ENCODE measurements around the gene SPATA31E1.

Gene SPATA31E1

GRCh38 chr9:87882627-87883026, at the start of gene SPATA31E1:
SPATA31E1 (plus strand) TSS chr9:87882877; CDS start chr9:87882892, 15 bp downstream.
- H3K4me3 ChIP-seq (ENCODE audit: low read depth, low read length) = no peak within 1 kb of the TSS
- no peak for DNase-seq (ENCODE audit: low read depth)
- TF ChIP-seq, protein P1, sequence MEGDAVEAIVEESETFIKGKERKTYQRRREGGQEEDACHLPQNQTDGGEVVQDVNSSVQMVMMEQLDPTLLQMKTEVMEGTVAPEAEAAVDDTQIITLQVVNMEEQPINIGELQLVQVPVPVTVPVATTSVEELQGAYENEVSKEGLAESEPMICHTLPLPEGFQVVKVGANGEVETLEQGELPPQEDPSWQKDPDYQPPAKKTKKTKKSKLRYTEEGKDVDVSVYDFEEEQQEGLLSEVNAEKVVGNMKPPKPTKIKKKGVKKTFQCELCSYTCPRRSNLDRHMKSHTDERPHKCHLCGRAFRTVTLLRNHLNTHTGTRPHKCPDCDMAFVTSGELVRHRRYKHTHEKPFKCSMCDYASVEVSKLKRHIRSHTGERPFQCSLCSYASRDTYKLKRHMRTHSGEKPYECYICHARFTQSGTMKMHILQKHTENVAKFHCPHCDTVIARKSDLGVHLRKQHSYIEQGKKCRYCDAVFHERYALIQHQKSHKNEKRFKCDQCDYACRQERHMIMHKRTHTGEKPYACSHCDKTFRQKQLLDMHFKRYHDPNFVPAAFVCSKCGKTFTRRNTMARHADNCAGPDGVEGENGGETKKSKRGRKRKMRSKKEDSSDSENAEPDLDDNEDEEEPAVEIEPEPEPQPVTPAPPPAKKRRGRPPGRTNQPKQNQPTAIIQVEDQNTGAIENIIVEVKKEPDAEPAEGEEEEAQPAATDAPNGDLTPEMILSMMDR (conservative IDR thresholded peaks at IDR 0.05; ENCODE audit: low read depth, low read length) = no peak

DNA sequence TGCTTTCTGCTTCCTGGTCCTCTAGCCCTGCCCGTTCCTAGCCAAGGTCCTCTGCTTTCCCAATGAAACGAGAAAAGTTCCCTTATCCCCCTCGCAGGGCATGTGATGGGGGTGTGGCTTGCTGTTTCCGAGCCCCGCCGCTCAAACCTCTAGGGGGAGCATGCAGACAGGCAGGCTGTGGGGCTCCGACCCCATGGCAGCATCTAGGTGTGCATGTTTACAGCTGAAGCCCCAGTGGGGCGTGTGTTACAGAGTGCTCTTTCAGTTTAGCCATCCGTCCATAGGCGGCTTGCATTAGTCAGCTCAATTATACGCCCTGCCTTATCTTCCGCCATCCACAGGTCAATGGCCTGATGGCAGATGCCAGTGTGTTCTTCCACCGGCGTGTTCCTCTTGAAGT, 48.3 kb upstream of the SPATA31E1 start:
- no peak for DNase-seq (ENCODE audit: low read depth)
- no peak overlapping the region for H3K4me3 ChIP-seq (ENCODE audit: low read depth, low read length)
- TF ChIP-seq, protein P1 (conservative IDR thresholded peaks at IDR 0.05; ENCODE audit: low read depth, low read length) = no peak

GRCh38 chr9:87836536-87836935, 46.1 kb upstream of the SPATA31E1 start:
- no peak for DNase-seq (ENCODE audit: low read depth)
- TF ChIP-seq, protein P1 (conservative IDR thresholded peaks at IDR 0.05; ENCODE audit: low read depth, low read length) = no peak
- no peak overlapping the region for H3K4me3 ChIP-seq (ENCODE audit: low read depth, low read length)

- DNase-seq (ENCODE audit: low read depth) = no peak
- H3K4me3 ChIP-seq (ENCODE audit: low read depth, low read length) = no peak overlapping the region
- TF ChIP-seq, protein P1 (conservative IDR thresholded peaks at IDR 0.05; ENCODE audit: low read depth, low read length) = no peak
Measured at GRCh38 chr9:87836951-87837705, 45.5 kb upstream of the SPATA31E1 start.

GRCh38 chr9:87840134-87840533, 42.5 kb upstream of the SPATA31E1 start:
- TF ChIP-seq, protein P1 (conservative IDR thresholded peaks at IDR 0.05; ENCODE audit: low read depth, low read length) = no peak
- H3K4me3 ChIP-seq (ENCODE audit: low read depth, low read length) = no peak overlapping the region
- DNase-seq (ENCODE audit: low read depth) = no peak

- no peak for DNase-seq (ENCODE audit: low read depth)
- no peak overlapping the region for H3K4me3 ChIP-seq (ENCODE audit: low read depth, low read length)
- TF ChIP-seq, protein P1 (conservative IDR thresholded peaks at IDR 0.05; ENCODE audit: low read depth, low read length) = no peak
Measured at GRCh38 chr9:87842878-87843585, 39.6 kb upstream of the SPATA31E1 start.

Data from choroid plexus epithelial cell (primary cell).